ENCODE results near the gene AHR.
"Not testable (repeated sequence)": the region's sequence is repeated elsewhere in the genome, so short reads cannot be mapped to it uniquely, and the experiment has no call there.

AHR gene

DNA sequence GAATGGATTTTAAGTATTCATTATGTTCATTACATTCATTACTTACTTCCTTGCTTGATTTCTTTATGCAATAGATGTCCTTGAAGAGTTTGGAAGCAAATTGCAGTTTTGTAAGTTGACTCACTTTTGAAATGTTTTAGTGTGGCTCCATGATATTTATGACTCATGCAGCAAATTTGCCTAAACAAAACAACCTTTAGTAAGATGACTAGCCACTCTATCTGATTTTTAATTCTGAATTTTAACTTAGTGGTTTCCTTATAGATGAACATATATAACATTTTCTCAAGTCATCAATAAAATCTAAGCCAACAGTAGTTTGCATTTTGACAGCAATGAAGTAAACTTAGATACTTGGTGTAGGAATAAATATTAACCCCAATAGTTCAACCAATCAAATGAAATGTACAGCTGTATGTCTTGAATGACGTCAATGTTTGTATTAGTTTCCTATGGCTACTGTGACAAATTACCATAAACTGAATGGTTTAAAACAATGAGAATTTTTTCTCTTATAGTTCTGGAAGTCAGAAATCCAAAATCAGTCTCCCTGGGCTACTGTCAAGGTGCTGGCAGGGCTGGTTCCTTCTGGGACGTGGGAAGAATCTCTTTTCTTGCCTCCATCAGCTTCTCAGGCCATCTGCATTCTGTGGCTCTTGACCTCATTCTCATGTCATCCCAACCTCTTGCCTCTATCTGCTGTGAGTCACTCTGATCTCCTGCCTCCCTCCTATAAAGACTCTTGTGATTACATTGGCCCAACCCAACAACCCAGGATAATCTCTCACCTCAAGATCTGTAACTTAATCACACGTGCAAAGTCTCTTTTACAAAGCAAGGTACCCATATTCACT is 73.4 kb downstream of the AHR start:
- in situ Hi-C loops (cut with HindIII; ENCODE audit: low sequenced_read_pairs): no loop called here

DNA sequence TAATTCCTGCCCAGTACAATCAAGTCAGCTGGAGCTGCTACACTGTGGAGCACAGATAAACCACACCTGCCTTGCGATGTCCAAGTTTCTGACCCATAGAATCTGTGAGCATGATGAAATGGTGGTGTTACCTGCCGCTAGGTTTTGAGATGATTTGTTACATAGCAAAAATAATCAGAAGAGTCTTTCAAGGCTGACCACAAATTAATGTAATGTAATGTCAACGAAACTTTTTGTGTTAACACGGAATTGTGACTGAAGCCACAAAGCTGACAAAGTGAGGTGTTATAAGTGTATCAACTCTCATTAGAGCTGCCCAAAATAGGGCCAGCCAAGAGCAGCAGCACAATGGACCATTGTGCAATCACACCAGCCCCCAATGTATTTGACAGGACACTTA is 75.7 kb downstream of the AHR start:
- in situ Hi-C loops (cut with HindIII; ENCODE audit: low sequenced_read_pairs): no loop called here

DNA sequence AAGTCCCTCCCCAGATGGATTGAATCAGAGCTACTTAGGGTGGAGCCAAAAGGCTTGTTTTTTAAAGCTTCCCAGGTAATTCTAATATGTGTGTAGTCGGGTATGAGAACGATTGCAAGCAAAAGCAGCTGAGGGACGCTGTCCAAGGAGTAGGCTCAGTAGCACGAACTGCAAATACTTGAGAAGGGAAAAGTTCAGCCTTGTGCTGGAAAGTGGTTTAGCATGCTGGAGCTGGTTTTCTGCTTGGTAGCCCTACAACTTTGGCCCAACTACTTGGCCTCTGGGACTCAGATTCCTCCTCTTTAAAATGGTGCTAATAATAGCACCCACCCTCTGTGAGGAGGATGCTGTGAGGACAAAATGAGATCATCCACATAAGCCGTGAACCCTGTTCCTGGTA is 76.2 kb downstream of the AHR start:
- in situ Hi-C loops (cut with HindIII; ENCODE audit: low sequenced_read_pairs): no loop called here

DNA sequence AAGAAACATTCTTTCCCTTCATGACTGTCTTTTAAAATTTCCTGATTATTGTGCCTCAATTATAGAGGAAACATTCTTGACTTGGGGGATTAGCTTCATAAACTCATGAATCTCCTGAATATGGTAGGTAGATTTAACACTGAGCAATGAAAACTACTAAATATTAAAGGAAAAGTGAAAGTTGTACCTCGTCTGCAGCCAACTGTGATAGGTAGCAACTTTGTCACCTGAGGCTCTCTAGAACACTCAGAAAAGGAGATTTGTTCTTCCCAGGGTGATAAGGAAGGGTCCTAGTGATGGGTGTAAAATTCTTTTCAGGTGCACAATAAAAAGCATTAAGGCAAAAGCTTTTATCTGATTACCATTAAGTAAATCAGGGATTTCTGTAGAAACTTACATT is 78.1 kb downstream of the AHR start:
- in situ Hi-C loops (cut with HindIII; ENCODE audit: low sequenced_read_pairs): no loop called here

DNA sequence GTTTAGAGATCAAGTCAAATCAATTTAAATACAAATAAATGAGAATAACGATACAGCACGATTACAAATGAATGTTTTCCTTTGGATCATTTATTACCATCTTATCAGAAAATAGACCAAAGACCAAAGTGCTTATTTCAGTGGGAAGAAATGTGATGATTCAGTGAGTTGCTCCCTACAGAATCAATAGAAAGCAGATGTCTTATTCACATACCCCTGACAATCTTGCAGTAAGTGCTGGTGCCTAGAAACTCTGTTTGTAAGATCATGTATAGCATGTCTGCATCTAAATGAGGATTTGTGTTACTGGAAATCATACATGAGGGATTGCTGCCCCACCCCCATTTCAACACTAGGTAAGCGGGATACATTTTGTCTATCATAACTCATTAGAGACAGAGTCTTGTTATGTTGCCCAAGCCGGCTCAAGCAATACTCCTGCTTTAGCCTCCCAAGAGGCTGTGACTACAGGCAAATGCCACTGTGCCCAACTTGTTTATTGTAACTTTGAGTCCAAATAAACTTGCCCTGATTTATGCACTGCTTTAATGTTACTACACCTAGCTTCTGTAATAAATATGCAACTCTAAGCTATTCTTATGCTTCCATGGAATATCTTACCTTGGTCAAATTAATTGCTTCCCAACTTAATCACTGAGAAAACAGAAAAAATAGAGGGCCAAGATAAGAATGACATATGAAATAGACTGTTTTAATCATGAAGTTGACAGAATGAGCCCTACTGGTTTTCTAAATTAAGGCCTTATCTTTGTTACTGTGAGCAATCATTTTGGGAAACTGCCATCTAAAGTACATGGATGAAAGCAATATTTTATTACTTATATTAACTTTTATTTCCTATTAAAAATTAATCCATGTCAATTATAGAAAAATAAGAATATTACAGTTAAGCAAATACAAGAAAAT is 82.5 kb downstream of the AHR start:
- in situ Hi-C loops (cut with HindIII; ENCODE audit: low sequenced_read_pairs): no loop called here

DNA sequence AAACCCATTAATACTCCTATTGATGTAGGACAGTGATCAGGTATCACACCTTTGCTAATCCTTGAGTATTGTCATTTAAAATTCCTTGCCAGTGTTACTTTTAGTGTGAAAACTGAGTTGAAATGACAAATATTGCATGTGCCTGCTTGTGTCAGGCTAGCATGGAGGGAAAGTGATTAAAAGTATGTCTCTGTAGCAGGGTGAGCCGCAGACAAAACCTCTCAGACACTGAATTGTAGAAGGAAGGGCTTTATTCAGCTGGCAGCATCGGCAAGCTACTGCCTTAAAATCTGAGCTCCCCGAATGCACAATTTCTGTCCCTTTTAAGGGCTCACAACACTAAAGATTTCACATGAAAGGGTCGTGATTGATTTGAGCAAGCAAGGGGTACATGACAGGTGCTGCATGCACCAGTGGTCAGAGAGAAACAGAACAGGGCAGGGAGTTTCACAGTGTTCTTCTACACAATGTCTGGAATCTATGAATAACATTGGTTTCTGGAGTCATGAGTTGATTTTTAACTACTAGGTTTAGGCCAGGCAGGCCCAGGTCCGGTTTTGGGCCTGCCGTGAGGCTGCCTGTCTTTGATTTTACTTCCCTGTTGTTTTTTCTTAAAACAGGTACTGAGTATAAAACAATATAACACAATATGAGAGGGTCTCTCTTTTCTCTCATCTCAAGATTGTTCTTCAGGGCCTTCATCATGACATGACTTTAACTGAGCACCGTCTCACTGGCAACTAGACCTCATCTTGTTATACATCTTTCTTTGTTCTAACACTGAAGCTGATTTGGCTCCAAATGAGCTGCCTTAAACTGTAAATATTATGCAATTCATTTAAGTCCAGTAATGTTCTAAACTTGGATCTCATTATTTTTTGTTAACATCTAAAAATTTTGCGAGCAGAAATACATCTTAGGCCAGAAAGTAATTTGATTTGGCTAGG is 84.2 kb downstream of the AHR start:
- in situ Hi-C loops (cut with HindIII; ENCODE audit: low sequenced_read_pairs): not testable (repeated sequence)

DNA sequence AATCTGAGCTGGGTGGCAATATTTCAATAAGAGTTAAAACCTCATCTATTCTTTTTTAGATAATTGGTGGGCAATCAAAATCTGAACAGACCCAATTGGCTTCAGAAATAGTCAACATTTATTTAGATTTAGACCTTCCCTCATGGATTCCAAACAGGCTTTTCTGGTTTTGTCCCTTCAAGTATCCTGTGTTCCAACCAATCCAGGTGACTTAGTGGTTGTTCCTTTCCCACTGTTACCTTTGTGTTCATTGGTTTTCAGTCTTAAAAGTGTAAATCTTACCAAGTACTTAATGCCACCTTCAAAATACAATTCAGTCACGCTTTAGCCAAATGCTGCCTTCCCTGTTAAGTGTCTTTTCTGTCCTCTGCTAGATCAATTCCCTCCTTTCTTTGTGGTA is 85.9 kb downstream of the AHR start:
- in situ Hi-C loops (cut with HindIII; ENCODE audit: low sequenced_read_pairs): no loop called here

DNA sequence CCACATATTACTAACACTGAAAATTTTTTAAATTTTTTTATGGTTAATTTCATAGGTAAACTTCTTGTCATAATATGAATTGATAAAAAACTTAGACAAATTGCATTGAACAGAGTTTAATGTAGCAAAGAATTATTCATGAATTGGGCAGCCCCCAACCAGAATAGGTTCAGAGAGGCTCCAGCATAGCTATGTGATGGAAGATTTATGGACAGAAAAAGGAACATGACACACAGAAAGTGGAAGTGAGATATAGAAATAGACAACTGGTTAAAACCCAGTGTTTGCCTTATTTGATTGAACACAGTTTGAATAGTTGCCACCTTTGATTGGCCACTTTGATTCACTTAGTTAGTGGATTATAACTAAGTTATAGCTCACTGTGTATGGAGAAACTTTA is 87.2 kb downstream of the AHR start:
- in situ Hi-C loops (cut with HindIII; ENCODE audit: low sequenced_read_pairs): no loop called here

DNA sequence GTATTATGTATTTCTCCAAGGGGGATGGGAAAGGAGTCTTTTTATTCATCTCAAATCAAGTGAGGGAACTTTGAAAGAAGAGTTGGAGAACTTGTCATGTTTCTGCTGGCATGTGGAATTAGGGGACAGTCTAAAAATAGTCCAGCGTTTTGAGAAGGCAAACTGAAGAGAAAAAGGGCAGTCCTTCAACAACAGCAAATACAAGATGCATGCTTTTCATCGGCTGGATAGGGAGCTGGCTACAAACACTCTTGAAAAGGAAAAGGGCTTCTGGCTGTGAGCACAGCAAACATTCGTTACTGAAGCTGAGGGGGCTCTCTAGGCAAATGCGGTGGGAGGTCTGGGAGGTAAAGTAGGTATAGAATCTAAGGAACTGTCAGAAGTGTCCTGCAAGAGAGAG is 91.9 kb downstream of the AHR start:
- in situ Hi-C loops (cut with HindIII; ENCODE audit: low sequenced_read_pairs): no loop called here

DNA sequence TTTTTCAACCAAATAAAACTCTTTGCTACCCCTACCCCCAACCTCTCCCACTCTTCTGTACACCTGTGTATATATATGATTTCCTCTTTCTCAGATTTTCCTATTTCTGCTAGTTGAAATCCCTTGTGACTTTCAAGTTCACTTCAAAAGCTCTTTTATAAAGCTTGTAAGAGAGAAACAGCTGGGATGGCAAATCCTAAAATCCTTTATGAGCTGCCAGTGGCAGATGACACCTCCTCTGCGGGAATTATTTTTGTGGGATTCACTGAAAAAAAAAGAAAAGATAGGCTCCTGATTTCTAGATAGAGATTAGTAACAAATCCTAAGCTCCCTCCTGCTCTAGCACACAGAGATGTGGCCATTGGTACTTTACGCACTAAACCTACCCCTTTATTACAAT is 92.9 kb downstream of the AHR start:
- in situ Hi-C loops (cut with HindIII; ENCODE audit: low sequenced_read_pairs): no loop called here

DNA sequence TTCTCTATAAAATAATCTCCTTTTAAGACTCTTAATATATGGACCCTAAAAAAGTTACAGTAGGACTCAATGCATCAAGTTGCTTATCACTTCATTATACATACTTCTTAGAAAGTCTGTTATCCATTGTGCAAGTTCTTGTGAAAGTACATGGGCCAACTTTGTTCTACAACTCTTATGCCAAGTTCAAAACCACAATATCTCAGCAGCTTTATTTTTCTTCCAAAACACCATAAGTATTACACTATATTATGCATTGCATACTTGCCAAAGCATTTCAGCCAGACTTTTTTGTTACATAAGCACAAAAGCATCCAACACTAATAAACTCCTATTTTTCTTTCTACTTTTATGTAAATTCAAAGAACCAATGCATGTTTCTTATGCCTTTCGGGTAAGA is 94.4 kb downstream of the AHR start:
- in situ Hi-C loops (cut with HindIII; ENCODE audit: low sequenced_read_pairs): no loop called here

DNA sequence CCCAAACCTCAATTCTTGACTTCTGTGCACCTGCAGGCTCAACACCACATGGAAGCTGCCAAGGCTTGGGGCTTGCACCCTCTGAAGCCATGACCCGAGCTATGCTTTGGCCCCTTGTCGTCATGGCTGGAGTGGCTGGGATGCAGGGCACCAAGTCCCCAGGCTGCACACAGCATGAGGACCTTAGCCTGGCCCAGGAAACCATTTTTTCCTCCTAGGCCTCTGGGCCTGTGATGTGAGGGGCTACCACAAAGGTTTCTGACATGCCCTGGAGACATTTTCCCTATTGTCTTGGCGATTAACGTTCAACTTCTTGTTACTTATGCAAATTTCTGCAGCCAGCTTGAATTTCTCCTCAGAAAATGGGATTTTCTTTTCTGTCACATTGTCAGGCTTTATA is 96.1 kb downstream of the AHR start:
- in situ Hi-C loops (cut with HindIII; ENCODE audit: low sequenced_read_pairs): not testable (repeated sequence)

Measured in DLD1 (cell line).